NCI-H128 (cell line): ENCODE results near the gene TTBK1.

Experiments
- DNase-seq: peaks from one replicate; lab custom pipeline; 2025; ENCODE audit not compliant: unreplicated experiment; lab: John Stamatoyannopoulos, UW

Gene TTBK1

GRCh38 chr6:43269273-43270007, 26.2 kb downstream of the TTBK1 start:
- DNase-seq: no peak

GRCh38 chr6:43271103-43271815, 28.0 kb downstream of the TTBK1 start:
- DNase-seq: no peak

- DNase-seq: no peak
These were observed 28.7 kb downstream of the TTBK1 start for GRCh38 chr6:43271944-43272343.

- no peak for DNase-seq
These were observed 30.4 kb downstream of the TTBK1 start for GRCh38 chr6:43273707-43274106.

GRCh38 chr6:43274127-43274915, 31.0 kb downstream of the TTBK1 start:
- DNase-seq: no peak

- no peak for DNase-seq
These were observed 31.8 kb downstream of the TTBK1 start for GRCh38 chr6:43274916-43275597.

- no peak for DNase-seq
These were observed 32.7 kb downstream of the TTBK1 start for GRCh38 chr6:43275801-43276576.

- no peak for DNase-seq
These were observed 33.5 kb downstream of the TTBK1 start for GRCh38 chr6:43276577-43277305.

- no peak for DNase-seq
These were observed 34.0 kb downstream of the TTBK1 start for GRCh38 chr6:43277306-43277642.

- DNase-seq: no peak
These were observed 34.6 kb downstream of the TTBK1 start for GRCh38 chr6:43277643-43278523.

GRCh38 chr6:43278524-43279078, 35.3 kb downstream of the TTBK1 start:
- no peak for DNase-seq

- DNase-seq: no peak
These were observed 37.0 kb downstream of the TTBK1 start for GRCh38 chr6:43280234-43280633.

- no peak for DNase-seq
These were observed 38.8 kb downstream of the TTBK1 start for GRCh38 chr6:43282060-43282459.

GRCh38 chr6:43282636-43283513, 39.6 kb downstream of the TTBK1 start:
- DNase-seq: no peak

- no peak for DNase-seq
These were observed 40.2 kb downstream of the TTBK1 start for GRCh38 chr6:43283514-43283901.

- DNase-seq: no peak
These were observed 40.6 kb downstream of the TTBK1 start for GRCh38 chr6:43283905-43284304.

GRCh38 chr6:43284991-43285781, 41.9 kb downstream of the TTBK1 start:
- DNase-seq: no peak
